ENCODE measurements around the gene ALCAM.
"Not testable (repeated sequence)": the region's sequence is repeated elsewhere in the genome, so short reads cannot be mapped to it uniquely, and the experiment has no call there.

Gene ALCAM

DNA sequence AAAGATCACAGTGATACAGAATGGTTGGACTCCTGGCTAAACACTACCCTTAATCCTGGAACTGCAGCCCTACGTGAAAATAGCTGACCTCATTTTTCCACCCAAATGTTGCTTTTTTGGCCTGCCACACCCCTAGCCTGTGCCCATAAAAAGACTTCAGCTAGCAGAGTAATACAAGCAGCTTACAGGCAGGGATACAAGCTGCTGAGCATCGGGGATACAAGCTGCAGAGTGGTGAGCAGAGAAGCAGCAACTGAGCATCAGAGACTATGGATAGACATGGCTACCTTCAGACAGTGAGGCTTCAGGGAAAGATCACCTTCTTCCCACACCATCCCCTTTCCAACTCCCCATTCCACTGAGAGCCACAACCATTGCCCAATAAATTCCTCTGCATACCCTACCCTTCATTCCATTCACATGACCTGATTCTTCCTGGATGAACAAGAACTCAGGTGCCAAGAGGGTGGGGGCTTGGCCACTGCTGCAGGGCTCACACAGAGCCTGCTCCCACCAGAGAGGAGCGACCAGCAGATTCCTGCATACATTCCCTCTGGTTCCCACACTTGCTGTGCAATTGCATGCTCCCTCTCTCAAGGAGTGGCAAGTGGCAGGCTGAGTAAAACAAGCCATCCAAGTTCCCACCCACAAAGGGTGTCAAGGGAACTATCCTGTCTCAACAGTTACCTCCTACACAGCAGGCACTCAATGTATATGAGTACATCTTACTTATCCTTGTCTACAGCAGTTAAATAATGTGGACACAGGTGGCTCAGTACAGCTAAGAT lies 217.5 kb downstream of the ALCAM start:
- no peak for DNase-seq (ENCODE audit: low read depth, low spot score)

DNA sequence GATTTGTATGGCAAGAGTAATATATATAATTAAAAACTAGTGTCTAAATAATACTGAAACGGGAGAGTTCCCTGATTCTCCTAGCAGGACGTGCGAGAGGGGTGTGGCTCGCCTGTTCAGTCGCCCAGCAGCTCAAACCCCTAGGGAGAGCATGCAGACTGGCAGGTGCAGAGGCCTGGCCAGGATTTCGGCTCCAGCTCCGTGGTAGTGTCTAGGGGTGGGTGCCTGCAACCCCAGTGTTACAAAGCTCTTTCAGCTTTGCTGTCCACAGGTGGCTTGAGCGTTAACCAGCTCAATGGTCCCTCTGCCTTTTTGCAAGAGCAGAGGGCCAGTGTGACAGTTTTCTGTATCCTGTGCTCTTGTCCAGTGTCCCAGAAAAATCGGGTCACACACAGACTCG lies 226.6 kb downstream of the ALCAM start:
- no peak for DNase-seq (ENCODE audit: low read depth, low spot score)

GRCh38 chr3:105594219-105594618 lies 227.5 kb downstream of the ALCAM start:
- no peak for DNase-seq (ENCODE audit: low read depth, low spot score)

DNA sequence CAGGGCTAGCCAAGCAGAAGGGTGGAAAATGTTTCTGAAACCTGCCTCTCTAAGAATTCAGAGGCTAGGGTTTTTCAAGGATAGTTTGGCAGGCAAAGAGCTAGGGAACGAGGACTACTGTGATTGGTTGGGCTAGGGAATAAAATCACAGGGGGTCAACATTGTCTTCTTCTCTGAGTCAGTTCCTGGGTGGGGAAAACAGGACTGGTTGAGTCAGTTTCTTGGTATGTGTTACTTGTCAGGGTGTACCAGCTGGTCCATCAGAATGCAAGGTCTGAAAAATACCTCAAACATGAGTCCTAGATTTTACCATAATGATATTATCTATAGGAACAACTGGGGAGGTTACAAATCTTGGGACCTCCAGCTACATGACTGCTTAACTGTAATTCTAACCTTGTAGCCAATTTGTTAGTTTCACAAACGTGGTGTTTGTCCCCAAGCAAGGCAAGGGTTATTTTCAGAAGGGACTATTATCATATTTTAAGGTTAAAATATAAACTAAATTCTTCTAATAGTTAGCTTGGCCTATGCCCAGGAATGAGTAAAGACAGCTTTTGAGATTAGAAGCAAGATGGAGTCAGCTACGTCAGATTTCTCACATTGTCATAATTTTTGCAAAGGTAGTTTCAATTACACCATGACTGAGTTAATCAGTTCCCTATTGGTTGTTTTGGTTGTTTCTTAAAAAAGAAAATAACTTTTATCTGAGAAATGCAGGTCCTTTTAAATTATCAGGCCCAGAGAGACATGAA lies 231.5 kb downstream of the ALCAM start:
- DNase-seq (ENCODE audit: low read depth, low spot score) = no peak

- DNase-seq (ENCODE audit: low read depth, low spot score) = no peak
Observed at GRCh38 chr3:105599350-105599749, 232.6 kb downstream of the ALCAM start.

GRCh38 chr3:105601756-105602155 lies 235.0 kb downstream of the ALCAM start:
- not testable (repeated sequence) for DNase-seq (ENCODE audit: low read depth, low spot score)

GRCh38 chr3:105602286-105602685 lies 235.6 kb downstream of the ALCAM start:
- not testable (repeated sequence) for DNase-seq (ENCODE audit: low read depth, low spot score)

- not testable (repeated sequence) for DNase-seq (ENCODE audit: low read depth, low spot score)
Observed at GRCh38 chr3:105603516-105603915, 236.8 kb downstream of the ALCAM start.

DNA sequence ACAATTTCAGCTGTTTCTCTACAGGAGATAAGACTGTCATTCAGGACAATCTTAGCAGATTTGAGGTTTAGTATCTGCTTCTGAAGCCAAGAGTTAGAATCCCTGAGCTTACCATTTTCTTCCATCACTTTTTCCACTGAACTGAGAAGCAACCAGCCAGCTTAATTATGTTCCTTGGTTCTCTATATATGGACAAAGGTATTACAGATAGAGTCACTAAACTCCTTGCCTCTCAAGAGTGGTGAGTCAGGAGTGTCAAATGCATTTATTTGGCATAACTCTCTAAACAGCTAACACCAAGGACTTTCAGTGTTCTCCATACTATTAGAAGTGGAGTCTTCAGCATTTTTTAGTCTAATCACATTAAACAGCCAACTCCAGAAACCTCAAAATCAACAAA lies 239.3 kb downstream of the ALCAM start:
- no peak for DNase-seq (ENCODE audit: low read depth, low spot score)

- no peak for DNase-seq (ENCODE audit: low read depth, low spot score)
Observed at GRCh38 chr3:105608623-105609022, 241.9 kb downstream of the ALCAM start.

GRCh38 chr3:105610473-105610872 lies 243.8 kb downstream of the ALCAM start:
- DNase-seq (ENCODE audit: low read depth, low spot score) = no peak

DNA sequence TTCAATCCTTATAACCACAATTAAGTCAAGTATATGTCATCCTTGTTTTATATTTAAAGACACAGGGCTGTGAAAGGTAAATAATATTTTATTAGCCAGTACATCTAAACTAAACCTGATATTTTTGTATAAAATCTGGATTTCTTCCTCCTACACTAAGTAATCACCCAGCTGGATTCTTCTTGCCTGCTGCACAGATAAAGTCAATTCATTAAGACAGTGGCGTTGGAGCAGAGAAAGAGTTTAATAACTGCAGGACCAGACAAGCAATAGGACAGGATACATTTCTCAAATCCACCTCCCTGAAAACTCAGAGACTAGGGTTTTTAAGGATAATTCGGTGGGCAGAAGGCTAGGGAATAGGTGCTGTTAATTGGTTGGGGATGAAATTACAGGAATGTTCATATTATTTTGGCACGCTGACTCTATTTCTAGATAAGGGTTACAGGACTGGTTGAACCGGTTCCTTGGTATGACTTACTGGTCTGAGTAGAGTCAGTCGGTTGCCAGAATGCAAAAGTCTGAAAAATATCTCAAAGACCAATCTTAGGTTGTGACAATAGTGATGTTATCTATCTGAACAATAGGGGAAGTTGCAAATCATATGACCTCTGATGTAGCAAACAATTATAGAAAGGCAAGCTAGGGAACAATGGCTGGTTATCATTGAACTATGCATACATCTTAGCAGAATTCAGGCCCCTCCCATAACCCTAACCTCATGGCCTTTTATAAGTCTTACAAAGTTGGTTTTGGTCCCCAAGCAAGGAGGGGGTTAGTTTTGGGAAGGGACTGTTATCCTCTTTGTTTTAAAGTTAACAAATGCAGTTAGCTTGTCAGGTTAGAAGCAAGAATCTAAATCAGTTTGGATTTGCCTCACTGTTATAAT lies 244.8 kb downstream of the ALCAM start:
- no peak for DNase-seq (ENCODE audit: low read depth, low spot score)

- DNase-seq (ENCODE audit: low read depth, low spot score) = no peak
Observed at GRCh38 chr3:105613120-105613519, 246.4 kb downstream of the ALCAM start.

DNA sequence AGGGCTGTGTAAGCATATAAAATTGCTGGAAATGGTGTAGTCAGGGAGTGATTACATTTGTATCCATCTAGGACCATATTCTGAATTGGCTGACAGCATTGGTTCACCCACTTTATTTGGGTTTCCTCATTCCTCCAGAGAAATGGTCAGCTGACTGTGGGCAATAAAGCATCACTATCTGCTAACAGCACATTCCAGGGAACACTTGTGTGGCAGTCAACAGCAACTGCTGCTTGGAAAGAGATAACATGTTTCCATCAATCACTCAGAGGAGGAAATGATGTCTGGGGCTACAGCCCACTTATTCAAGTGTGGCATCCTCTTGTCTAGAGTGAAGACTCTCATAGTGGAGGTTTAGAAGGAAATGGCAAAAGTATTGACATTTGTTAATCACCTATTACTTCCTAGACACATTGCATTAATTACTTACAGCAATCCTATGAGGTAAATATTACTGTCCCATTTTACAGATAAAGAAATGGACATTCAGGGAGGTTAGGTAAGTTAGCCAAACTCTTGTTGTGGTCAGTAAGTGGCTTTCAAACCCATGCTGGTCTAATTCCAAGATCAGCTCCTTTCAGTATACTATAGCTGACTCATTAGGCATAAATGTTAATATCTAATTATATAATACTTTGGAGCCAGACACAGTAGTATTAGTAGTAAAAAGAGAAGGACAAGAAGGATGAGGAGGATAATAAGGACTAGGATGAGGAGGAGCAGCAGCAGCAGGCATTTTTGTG lies 247.8 kb downstream of the ALCAM start:
- no peak for DNase-seq (ENCODE audit: low read depth, low spot score)

DNA sequence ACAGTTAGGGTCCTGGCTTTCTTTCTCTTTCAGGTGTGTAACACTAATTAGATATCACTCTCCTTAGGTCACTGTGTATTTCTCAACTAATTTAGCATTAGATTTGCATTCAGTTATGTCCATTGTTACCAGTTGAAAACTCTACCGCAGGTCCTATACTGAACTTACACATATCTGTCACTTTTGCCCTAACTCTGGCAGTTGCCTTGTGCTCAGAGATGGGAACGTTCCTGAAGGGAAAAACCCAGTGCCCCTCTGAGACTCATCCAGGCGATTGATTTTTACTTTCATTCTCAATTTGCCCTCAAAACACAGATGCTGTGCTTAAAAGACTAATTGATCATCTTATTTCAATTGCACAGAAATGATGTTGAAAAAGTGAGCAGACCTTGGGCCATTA lies 249.1 kb downstream of the ALCAM start:
- no peak for DNase-seq (ENCODE audit: low read depth, low spot score)

GRCh38 chr3:105616374-105617121 lies 249.8 kb downstream of the ALCAM start:
- DNase-seq (ENCODE audit: low read depth, low spot score) = no peak

- no peak for DNase-seq (ENCODE audit: low read depth, low spot score)
Observed at GRCh38 chr3:105618556-105618955, 251.8 kb downstream of the ALCAM start.

- DNase-seq (ENCODE audit: low read depth, low spot score) = no peak
Observed at GRCh38 chr3:105619651-105620050, 252.9 kb downstream of the ALCAM start.

- no peak for DNase-seq (ENCODE audit: low read depth, low spot score)
Observed at GRCh38 chr3:105620236-105620635, 253.5 kb downstream of the ALCAM start.

DNA sequence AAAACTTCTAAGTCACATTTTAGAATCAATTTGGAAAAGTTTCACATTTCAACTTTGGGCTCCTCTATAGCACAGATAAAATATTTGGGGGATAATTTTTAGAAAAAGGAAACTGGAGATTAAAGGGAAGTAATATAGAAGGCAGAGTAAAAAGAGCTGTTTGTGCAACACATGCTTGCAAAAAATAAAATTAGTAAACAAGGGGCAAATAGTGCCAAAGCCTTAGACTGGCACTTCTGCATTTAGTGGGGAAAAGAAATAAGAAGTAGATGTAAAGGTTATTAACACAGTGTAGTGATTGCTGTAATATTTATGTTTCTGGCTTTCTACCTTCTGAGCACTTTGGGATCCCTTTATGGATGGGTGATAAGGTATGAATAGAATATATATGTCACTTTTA lies 255.5 kb downstream of the ALCAM start:
- DNase-seq (ENCODE audit: low read depth, low spot score) = no peak
